H1 (cell line): Measurements from ENCODE around the gene ENTPD8.

ENCODE experiments used
- CTCF ChIP-seq, 3 experiments: IDR thresholded peaks; 1 replicate in 2 of 3; 2 replicates in 1 of 3; pipeline versions ENCODE4 v1.5.1 to v1.6.1; 2011; ENCODE audit warnings: low read length in 3 of 3, mild to moderate bottlenecking in 3 of 3, inconsistent platforms in 2 of 3, low read depth in 1 of 3, moderate library complexity in 1 of 3; ENCODE audit not compliant: insufficient read depth in 1 of 3; ENCODE audit errors: control extremely low read depth in 1 of 3
- SP2 ChIP-seq: IDR thresholded peaks from 2 replicates; pipeline ENCODE4 v1.6.1; 2012; ENCODE audit warnings: mild to moderate bottlenecking, low read length, inconsistent platforms
- TCF12 ChIP-seq: IDR thresholded peaks from 2 replicates; pipeline ENCODE4 v1.6.1; 2011; ENCODE audit warnings: low read depth, mild to moderate bottlenecking, low read length
- TEAD4 ChIP-seq: IDR thresholded peaks from 2 replicates; pipeline ENCODE4 v1.6.1; 2012; ENCODE audit warnings: low read depth, low read length, inconsistent platforms, mixed read lengths
- USF2 ChIP-seq: IDR thresholded peaks from 2 replicates; pipeline ENCODE4 v1.6.1; 2011; ENCODE audit warnings: low read length, improper control_type of control experiment

GRCh38 chr9:137434498-137435380 is 6.4 kb downstream of the ENTPD8 start:
- TF ChIP-seq USF2 (no peak), CTCF (IDR thresholded peaks at IDR 0.05; ENCODE audit: control extremely low read depth in 1 of 3, insufficient read depth in 1 of 3, low read depth in 1 of 3, low read length in 3 of 3) (no peak), TEAD4 (no peak), TCF12 (no peak), SP2 (no peak)
